Activated B cell treated with CpG ODN at 0.5 μM for 24 hours (primary cell): ENCODE results near the gene MGAT1. TPM values are rescaled to one million over a fixed set of nuclear protein-coding genes. Genes with fewer than 3 reads are reported as not detected.

Source experiments
- ATAC-seq: fragments of 200-7000 bp; cut with Tn5 transposase; one replicate; pipeline ENCODE4 v1.10.0; 2021; ENCODE audit warnings: low read depth, mild to moderate bottlenecking, moderate library complexity
- CTCF ChIA-PET: fragments of 350-600 bp; sonication (Branson Sonifier 250); formaldehyde crosslinking; loops from one replicate; lab custom pipeline; 2021; ENCODE audit warnings: antibody characterized with exemption; lab: Charles Lee
- POLR2A ChIA-PET: fragments of 350-600 bp; sonication (Branson Sonifier 250); formaldehyde crosslinking; loops from one replicate; lab custom pipeline; 2021; ENCODE audit warnings: antibody characterized with exemption; lab: Charles Lee
- DNase-seq: peaks from one replicate; pipeline ENCODE4 v3.0.0; 2022
- H3K27ac Mint-ChIP-seq: one replicate; pipeline ENCODE4 v1.8.0; 2020; ENCODE audit warnings: mixed read lengths
- H3K27me3 Mint-ChIP-seq: one replicate; pipeline ENCODE4 v1.8.0; 2021; ENCODE audit warnings: mixed read lengths
- H3K36me3 Mint-ChIP-seq: one replicate; pipeline ENCODE4 v1.8.0; 2021; ENCODE audit warnings: low read depth, mixed read lengths
- H3K4me1 Mint-ChIP-seq: one replicate; pipeline ENCODE4 v1.8.0; 2021; ENCODE audit warnings: mixed read lengths
- H3K4me3 Mint-ChIP-seq: one replicate; pipeline ENCODE4 v1.8.0; 2020; ENCODE audit warnings: mild to moderate bottlenecking, mixed read lengths
- H3K9me3 Mint-ChIP-seq: one replicate; pipeline ENCODE4 v1.8.0; 2020; ENCODE audit warnings: mixed read lengths
- intact Hi-C: fragments of 100-400 bp; cut with micrococcal nuclease; formaldehyde crosslinking; loops from one replicate; pipeline ENCODE4 v1.15.1; 2024
- total RNA-seq: library from RNA; stranded (reverse); gene quantifications from 2 replicates; pipeline ENCODE4 v1.2.3, GENCODE V29; 2022
- TF ChIP-seq, protein P1 (sequence below): fragments of 200-600 bp; IDR thresholded peaks from one replicate; pipeline ENCODE4 v1.8.0; 2022; ENCODE audit warnings: antibody characterized with exemption, mild to moderate bottlenecking

The MGAT1 gene
- total RNA-seq, 1 donor from 2014 or later = 74.5 TPM

DNA sequence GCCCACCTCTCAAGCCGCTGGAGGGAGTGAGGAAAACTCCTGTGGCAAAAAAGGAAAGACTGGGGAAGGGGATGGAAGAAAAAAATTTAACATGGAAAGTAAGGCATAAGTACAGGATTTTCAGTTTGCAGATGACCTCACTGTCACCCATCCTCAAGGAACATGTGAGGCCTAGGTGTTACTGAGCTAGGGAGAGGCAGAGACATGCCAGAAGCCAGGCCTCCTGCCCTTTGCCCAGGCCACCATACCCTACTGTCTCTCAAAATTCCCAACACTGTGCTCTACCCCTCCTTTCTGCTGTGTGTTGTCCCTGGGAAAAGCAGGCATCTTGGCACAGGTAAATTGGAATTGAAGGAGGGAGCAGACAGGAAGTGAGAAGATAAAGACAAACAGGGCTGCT, 4.4 kb upstream of the MGAT1 start:
- CTCF ChIA-PET = interaction anchor here (0.9 kb wide), 1 partner anchor 24 kb away, joined by 3 read pairs; no protein-coding TSS in a partner anchor
- ATAC-seq (no peak), DNase-seq (no peak)
- no peaks in the 10 kb centered on the region for H3K27me3 Mint-ChIP-seq
- H3K4me1 Mint-ChIP-seq = peaks cover 72% of the 10 kb centered on the region
- H3K27ac Mint-ChIP-seq = peak overlapping the region; percentile 91
- H3K4me3 Mint-ChIP-seq = peak overlapping the region; percentile 62
- POLR2A ChIA-PET = interaction anchor here (1.0 to 9.5 kb wide), 4 partner anchors 11 to 54 kb away, joined by 4 to 240 read pairs (median 6); no protein-coding TSS in a partner anchor
- H3K9me3 Mint-ChIP-seq = no peaks in the 10 kb centered on the region
- intact Hi-C loops = loop anchor here (10.0 kb wide), 2 partner anchors 512 to 1072 kb away; partner anchors contain the start of genes MAML1 and MAPK9
- H3K36me3 Mint-ChIP-seq = peaks cover 19% of the 10 kb centered on the region
- TF ChIP-seq, protein P1, sequence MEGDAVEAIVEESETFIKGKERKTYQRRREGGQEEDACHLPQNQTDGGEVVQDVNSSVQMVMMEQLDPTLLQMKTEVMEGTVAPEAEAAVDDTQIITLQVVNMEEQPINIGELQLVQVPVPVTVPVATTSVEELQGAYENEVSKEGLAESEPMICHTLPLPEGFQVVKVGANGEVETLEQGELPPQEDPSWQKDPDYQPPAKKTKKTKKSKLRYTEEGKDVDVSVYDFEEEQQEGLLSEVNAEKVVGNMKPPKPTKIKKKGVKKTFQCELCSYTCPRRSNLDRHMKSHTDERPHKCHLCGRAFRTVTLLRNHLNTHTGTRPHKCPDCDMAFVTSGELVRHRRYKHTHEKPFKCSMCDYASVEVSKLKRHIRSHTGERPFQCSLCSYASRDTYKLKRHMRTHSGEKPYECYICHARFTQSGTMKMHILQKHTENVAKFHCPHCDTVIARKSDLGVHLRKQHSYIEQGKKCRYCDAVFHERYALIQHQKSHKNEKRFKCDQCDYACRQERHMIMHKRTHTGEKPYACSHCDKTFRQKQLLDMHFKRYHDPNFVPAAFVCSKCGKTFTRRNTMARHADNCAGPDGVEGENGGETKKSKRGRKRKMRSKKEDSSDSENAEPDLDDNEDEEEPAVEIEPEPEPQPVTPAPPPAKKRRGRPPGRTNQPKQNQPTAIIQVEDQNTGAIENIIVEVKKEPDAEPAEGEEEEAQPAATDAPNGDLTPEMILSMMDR = no peak

DNA sequence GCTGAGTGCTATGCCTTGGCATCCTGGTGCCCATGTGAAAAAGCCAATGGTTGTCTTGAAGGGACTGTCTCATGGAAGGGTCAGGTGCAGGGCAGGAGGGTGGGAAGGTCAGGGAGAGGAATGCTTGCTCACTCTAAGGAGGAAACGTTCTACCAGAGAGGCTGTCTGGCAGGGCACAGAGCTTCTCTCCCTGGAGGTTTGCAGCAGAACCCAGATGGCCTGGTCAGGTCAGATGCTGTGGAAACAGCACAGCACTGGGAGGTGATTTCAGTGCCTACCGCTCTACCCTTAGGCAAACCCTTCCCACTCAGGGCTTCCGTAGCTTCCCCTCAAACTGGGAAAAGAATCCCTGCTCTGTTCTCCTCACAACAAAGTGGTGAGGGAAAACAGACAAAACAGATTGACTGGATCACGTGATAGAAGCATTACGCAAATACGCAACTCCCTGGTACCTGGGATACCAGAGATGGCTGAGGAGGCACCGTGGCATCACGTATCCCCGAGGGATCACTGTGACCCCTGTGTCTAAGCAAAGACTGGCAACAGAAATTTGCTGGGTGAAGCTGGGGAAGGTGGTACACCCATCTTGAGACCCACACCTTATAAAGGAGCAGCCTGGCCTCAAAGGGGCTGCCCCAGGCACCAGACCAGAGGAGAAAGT, 3.9 kb upstream of the MGAT1 start:
- Mint-ChIP-seq H3K4me3 (peak overlapping the region; percentile 62), H3K36me3 (peaks cover 23% of the 10 kb centered on the region), H3K4me1 (peaks cover 72% of the 10 kb centered on the region), H3K9me3 (no peaks in the 10 kb centered on the region), H3K27ac (peak overlapping the region; percentile 91), H3K27me3 (no peaks in the 10 kb centered on the region)
- ATAC-seq (no peak), DNase-seq (no peak)
- intact Hi-C loops = loop anchor here (10.0 kb wide), 2 partner anchors 512 to 1072 kb away; partner anchors contain the start of genes MAML1 and MAPK9
- ChIA-PET CTCF (interaction anchor here (0.9 kb wide), 1 partner anchor 25 kb away, joined by 3 read pairs; no protein-coding TSS in a partner anchor), POLR2A (interaction anchor here (1.0 to 9.5 kb wide), 4 partner anchors 12 to 55 kb away, joined by 4 to 240 read pairs (median 6); no protein-coding TSS in a partner anchor)
- TF ChIP-seq, protein P1 = no peak

DNA sequence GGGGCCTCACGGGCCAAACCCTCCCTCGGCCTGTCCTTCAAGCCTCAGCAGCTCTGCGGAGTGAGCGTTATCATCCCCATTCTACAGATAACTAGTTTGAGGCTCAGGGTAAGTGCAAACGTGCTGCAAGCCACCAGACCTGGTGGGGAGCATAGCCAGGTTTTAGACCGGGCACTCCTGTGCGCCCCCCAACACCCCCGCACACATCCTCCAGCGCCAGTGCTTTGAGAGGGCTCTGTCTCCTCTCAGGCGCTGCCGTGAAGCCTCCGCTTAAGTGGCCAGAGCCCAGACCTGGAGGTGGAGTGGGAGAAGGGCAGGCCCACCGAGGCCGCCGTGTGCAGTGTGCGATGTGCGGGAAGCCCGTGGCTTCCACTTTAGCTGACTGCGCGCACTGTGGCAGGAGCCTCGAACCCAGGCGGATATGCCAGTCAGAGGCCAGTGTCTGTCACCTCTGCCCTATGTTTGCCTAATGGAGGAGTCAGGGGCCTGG, 1.6 kb upstream of the MGAT1 start:
- CTCF ChIA-PET = interaction anchor here (1.3 to 1.9 kb wide), 3 partner anchors 19 to 27 kb away, joined by 3 to 8 read pairs (median 6); no protein-coding TSS in a partner anchor
- DNase-seq (no peak), ATAC-seq (no peak)
- POLR2A ChIA-PET = interaction anchor here (0.7 to 9.5 kb wide), 14 partner anchors 14 to 457 kb away, joined by 3 to 240 read pairs (median 4); partner anchors contain the start of genes TRIM41, TRIM52 and ZFP62
- TF ChIP-seq, protein P1 = no peak
- Mint-ChIP-seq H3K36me3 (peaks cover 31% of the 10 kb centered on the region), H3K27ac (peak overlapping the region; percentile 91), H3K9me3 (no peaks in the 10 kb centered on the region), H3K27me3 (no peaks in the 10 kb centered on the region), H3K4me1 (peaks cover 84% of the 10 kb centered on the region), H3K4me3 (peak overlapping the region; percentile 91)
- intact Hi-C loops = loop anchor here (5.0 to 10.0 kb wide), 3 partner anchors 358 to 1069 kb away; partner anchors contain the start of genes MAML1 and MAPK9

DNA sequence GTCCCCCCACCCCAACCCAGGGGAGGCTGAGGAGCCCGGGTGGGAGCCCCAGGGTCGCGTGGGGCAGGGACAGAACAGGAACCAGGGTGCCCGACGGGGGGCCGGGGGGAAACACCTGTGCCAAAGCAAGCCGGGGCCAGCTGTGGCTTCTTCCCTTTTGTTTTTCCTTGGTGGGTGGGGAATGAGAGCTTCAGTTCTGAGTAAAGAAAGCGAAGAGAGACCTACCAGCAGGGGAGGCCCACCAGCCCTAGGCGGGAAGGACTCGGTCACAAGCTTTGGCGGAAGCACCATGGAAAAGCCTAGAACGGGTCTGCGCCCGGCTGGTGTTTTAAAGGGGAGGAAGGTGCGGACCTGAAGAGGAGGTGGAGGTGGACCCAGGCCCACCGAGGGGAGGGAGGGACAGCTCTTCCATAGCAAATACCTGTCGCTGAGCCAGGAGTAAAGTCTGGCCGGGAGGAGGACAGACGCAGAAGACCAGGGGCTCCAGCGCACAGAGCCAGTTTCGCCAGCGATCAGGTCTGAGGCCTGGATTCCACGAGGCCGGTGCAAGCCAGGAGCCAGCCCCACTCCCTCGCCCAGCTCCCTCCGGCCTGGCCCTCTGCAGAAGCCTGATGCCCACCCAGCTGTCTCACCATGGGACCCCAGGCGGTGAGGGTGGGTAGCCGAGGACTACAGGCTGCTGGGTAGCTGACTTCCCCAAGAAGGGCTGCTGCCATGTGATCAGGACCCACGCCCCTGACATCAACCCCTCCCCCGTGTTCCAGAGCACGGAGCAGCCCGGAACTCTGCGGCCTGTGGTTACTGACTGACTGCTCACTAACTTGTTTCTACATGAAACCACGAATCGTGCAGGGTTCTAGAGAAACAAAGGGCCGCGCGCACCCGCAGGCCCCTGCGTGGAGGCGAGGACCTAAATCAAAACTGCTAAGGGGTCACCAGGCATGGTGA, 849 bp upstream of the MGAT1 start:
- H3K4me3 Mint-ChIP-seq = peak overlapping the region; percentile 91
- peak; percentile 75 for DNase-seq
- peak overlapping the region; percentile 91 for H3K27ac Mint-ChIP-seq
- ChIA-PET CTCF (interaction anchor here (1.3 to 1.9 kb wide), 4 partner anchors 19 to 66 kb away, joined by 3 to 8 read pairs (median 6); no protein-coding TSS in a partner anchor), POLR2A (interaction anchor here (0.7 to 4.9 kb wide), 11 partner anchors 14 to 458 kb away, joined by 3 to 84 read pairs (median 5); partner anchors contain the start of genes TRIM41, TRIM52 and ZFP62)
- no peaks in the 10 kb centered on the region for H3K9me3 Mint-ChIP-seq
- peaks cover 37% of the 10 kb centered on the region for H3K36me3 Mint-ChIP-seq
- H3K27me3 Mint-ChIP-seq = no peaks in the 10 kb centered on the region
- TF ChIP-seq, protein P1 = no peak
- peak; percentile 77 for ATAC-seq
- peaks cover 84% of the 10 kb centered on the region for H3K4me1 Mint-ChIP-seq
- intact Hi-C loops = loop anchor here (1.0 to 10.0 kb wide), 8 partner anchors 58 to 1069 kb away; partner anchors contain the start of genes MAML1, MAPK9, TRIM52 and ZFP62
